Liver (tissue), 9 donors: ENCODE results near the gene ARL5A. TPM values are rescaled to one million over a fixed set of nuclear protein-coding genes. Genes with fewer than 3 reads are reported as not detected.

ENCODE experiments used
- DNase-seq: peaks from one replicate; pipeline ENCODE4 v3.0.0-alpha.2; 2017; ENCODE audit warnings: low spot score
- H3K27ac ChIP-seq, 2 donors: one replicate each; pipeline ENCODE4 v1.7.0; 2013; ENCODE audit warnings: inconsistent platforms in 2 of 2, low read length in 2 of 2, control low read depth in 1 of 2, low read depth in 1 of 2, mild to moderate bottlenecking in 1 of 2
- H3K27me3 ChIP-seq, 4 donors: one replicate each; pipeline versions ENCODE4 v1.6.1 to v1.7.0; 2013; ENCODE audit warnings: low read length in 3 of 4, inconsistent platforms in 1 of 4, mild to moderate bottlenecking in 1 of 4, moderate library complexity in 1 of 4; ENCODE audit not compliant: control insufficient read depth in 4 of 4, insufficient read depth in 4 of 4
- H3K36me3 ChIP-seq, 4 donors: one replicate each; pipeline versions ENCODE4 v1.6.1 to v1.7.0; 2013; ENCODE audit warnings: low read length in 3 of 4, mild to moderate bottlenecking in 3 of 4, low read depth in 1 of 4, moderate library complexity in 1 of 4; ENCODE audit not compliant: control insufficient read depth in 4 of 4, insufficient read depth in 3 of 4
- H3K4me1 ChIP-seq, 4 donors: one replicate each; pipeline versions ENCODE4 v1.6.1 to v1.7.0; 2013; ENCODE audit warnings: low read length in 3 of 4, mild to moderate bottlenecking in 3 of 4, moderate library complexity in 1 of 4; ENCODE audit not compliant: control insufficient read depth in 4 of 4, insufficient read depth in 4 of 4
- H3K4me3 ChIP-seq, 3 donors: one replicate each; pipeline versions ENCODE4 v1.6.1 to v1.7.0; 2013; ENCODE audit warnings: low read length in 3 of 3, control low read depth in 1 of 3, low read depth in 1 of 3, mild to moderate bottlenecking in 1 of 3
- H3K9ac ChIP-seq, 2 donors: one replicate each; pipeline ENCODE4 v1.7.0; 2013; ENCODE audit warnings: low read length in 2 of 2, mild to moderate bottlenecking in 2 of 2, moderate library complexity in 2 of 2, control low read depth in 1 of 2, low read depth in 1 of 2
- H3K9me3 ChIP-seq, 4 donors: one replicate each; pipeline versions ENCODE4 v1.6.1 to v1.7.0; 2013; ENCODE audit warnings: low read length in 3 of 4; ENCODE audit not compliant: control insufficient read depth in 4 of 4
- ATF3 ChIP-seq: IDR thresholded peaks from 2 replicates; pipeline ENCODE4 v1.6.1; 2016; ENCODE audit warnings: antibody characterized with exemption
- EGR1 ChIP-seq, 2 donors: IDR thresholded peaks; 2 replicates each; pipeline ENCODE4 v1.6.1; 2016 to 2018; ENCODE audit warnings: antibody characterized with exemption in 2 of 2, low read depth in 2 of 2
- FOXA1 ChIP-seq: IDR thresholded peaks from 2 replicates; pipeline ENCODE4 v1.6.1; 2016; ENCODE audit warnings: antibody characterized with exemption
- FOXA2 ChIP-seq: IDR thresholded peaks from 2 replicates; pipeline ENCODE4 v1.6.1; 2016; ENCODE audit warnings: antibody characterized with exemption
- GABPA ChIP-seq, 2 donors: IDR thresholded peaks in 1 of 2; conservative IDR thresholded peaks in 1 of 2; 2 replicates each; pipeline ENCODE4 v1.6.1; 2016; ENCODE audit warnings: antibody characterized with exemption in 2 of 2, mild to moderate bottlenecking in 1 of 2, moderate library complexity in 1 of 2
- HNF4A ChIP-seq, 2 donors: conservative IDR thresholded peaks; 2 replicates each; pipeline ENCODE4 v1.6.1; 2016; ENCODE audit warnings: antibody characterized with exemption in 2 of 2, mild to moderate bottlenecking in 2 of 2
- HNF4G ChIP-seq: IDR thresholded peaks from 2 replicates; pipeline ENCODE4 v1.6.1; 2016; ENCODE audit warnings: antibody characterized with exemption
- NR2F2 ChIP-seq: IDR thresholded peaks from 2 replicates; pipeline ENCODE4 v1.6.1; 2016; ENCODE audit warnings: antibody characterized with exemption
- RAD21 ChIP-seq, 2 donors: IDR thresholded peaks; 2 replicates each; pipeline ENCODE4 v1.6.1; 2016; ENCODE audit warnings: antibody characterized with exemption in 2 of 2, mild to moderate bottlenecking in 2 of 2
- TAF1 ChIP-seq: conservative IDR thresholded peaks from 2 replicates; pipeline ENCODE4 v1.6.1; 2016; ENCODE audit warnings: antibody characterized with exemption, mild to moderate bottlenecking
- YY1 ChIP-seq: IDR thresholded peaks from 2 replicates; pipeline ENCODE4 v1.6.1; 2016; ENCODE audit warnings: antibody characterized with exemption, mild to moderate bottlenecking
- ZBTB33 ChIP-seq: IDR thresholded peaks from 2 replicates; pipeline ENCODE4 v1.6.1; 2016; ENCODE audit warnings: antibody characterized with exemption
- WGBS: extraction: QIAGEN DNeasy Blood & Tissue Kit; methylation state at CpG from one replicate; pipeline ENCODE4 v1.1.7; 2013; 5-methylcytosine and 5-hydroxymethylcytosine counted together
- polyA plus RNA-seq, 2 donors: library from polyadenylated mRNA; stranded (reverse) in 1 of 2; unstranded in 1 of 2; fragments of 200-250 nt in 1 of 2; fragments of >200 nt in 1 of 2; fragmentation: Nextera tagmentation in 1 of 2; extraction: Ambion mirVana in 1 of 2; gene quantifications; one replicate each; pipeline versions ENCODE4 v1.2.1 to v1.2.3, GENCODE V29; 2013 to 2015
- total RNA-seq, 2 donors: library from RNA; depleted of rRNA; stranded (reverse); fragments of >200 nt; gene quantifications; one replicate each; pipeline ENCODE4 v1.2.3, GENCODE V29; 2014
- TF ChIP-seq, protein P1 (sequence below): IDR thresholded peaks from 2 replicates; pipeline ENCODE4 v1.6.1; 2016; ENCODE audit warnings: antibody characterized with exemption
- TF ChIP-seq, protein P2 (sequence below): fragments of 150-350 bp; IDR thresholded peaks from 2 replicates; pipeline ENCODE4 v1.5.1; 2017; ENCODE audit warnings: improper control_type of control experiment, low read depth, low read length; ENCODE audit not compliant: missing input control
- TF ChIP-seq, protein P3 (sequence below): IDR thresholded peaks from 2 replicates; pipeline ENCODE4 v1.6.1; 2016; ENCODE audit warnings: antibody characterized with exemption, mild to moderate bottlenecking
- donor health status: healthy.
- donor health status: healthy.
- donor health status: healthy.
- donor health status: healthy.
- donor health status: healthy.

Gene ARL5A
- total and polyA plus RNA-seq, 4 donors: 9.0 to 41.6 (median 18.0) TPM

- Histone ChIP-seq H3K27ac (no peak overlapping the region), H3K27me3 (no peaks in the 10 kb centered on the region), H3K9ac (no peak overlapping the region), H3K9me3 (no peaks in the 10 kb centered on the region), H3K4me3 (no peak overlapping the region), H3K36me3 (peaks cover 0 to 4% (median 3%) of the 10 kb centered on the region in 4 donors), H3K4me1 (no peaks in the 10 kb centered on the region)
- WGBS: 97% methylated on average over 2 of the region's 2 CpGs
- TF ChIP-seq ATF3 (no peak), HNF4A (conservative IDR thresholded peaks at IDR 0.05) (no peak), YY1 (no peak), ZBTB33 (no peak), HNF4G (no peak), RAD21 (IDR thresholded peaks at IDR 0.05) (no peak), FOXA1 (no peak), NR2F2 (no peak), GABPA (IDR thresholded peaks at IDR 0.05 in 1 of 2, conservative IDR thresholded peaks at IDR 0.05 in 1 of 2) (no peak), EGR1 (IDR thresholded peaks at IDR 0.05; ENCODE audit: low read depth in 2 of 2) (no peak)
- TF ChIP-seq, protein P1, sequence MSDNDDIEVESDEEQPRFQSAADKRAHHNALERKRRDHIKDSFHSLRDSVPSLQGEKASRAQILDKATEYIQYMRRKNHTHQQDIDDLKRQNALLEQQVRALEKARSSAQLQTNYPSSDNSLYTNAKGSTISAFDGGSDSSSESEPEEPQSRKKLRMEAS: no peak
- TF ChIP-seq, protein P2, sequence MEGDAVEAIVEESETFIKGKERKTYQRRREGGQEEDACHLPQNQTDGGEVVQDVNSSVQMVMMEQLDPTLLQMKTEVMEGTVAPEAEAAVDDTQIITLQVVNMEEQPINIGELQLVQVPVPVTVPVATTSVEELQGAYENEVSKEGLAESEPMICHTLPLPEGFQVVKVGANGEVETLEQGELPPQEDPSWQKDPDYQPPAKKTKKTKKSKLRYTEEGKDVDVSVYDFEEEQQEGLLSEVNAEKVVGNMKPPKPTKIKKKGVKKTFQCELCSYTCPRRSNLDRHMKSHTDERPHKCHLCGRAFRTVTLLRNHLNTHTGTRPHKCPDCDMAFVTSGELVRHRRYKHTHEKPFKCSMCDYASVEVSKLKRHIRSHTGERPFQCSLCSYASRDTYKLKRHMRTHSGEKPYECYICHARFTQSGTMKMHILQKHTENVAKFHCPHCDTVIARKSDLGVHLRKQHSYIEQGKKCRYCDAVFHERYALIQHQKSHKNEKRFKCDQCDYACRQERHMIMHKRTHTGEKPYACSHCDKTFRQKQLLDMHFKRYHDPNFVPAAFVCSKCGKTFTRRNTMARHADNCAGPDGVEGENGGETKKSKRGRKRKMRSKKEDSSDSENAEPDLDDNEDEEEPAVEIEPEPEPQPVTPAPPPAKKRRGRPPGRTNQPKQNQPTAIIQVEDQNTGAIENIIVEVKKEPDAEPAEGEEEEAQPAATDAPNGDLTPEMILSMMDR: no peak
- DNase-seq: no peak
Measured at GRCh38 chr2:151796774-151797173, 31.4 kb downstream of the ARL5A start.

GRCh38 chr2:151795646-151796240, 32.5 kb downstream of the ARL5A start:
- Histone ChIP-seq H3K9me3 (no peaks in the 10 kb centered on the region), H3K4me1 (no peaks in the 10 kb centered on the region), H3K27me3 (no peaks in the 10 kb centered on the region), H3K27ac (no peak overlapping the region), H3K36me3 (peaks cover 0 to 4% (median 3%) of the 10 kb centered on the region in 4 donors), H3K4me3 (no peak overlapping the region), H3K9ac (no peak overlapping the region)
- no peak for DNase-seq
- WGBS: 69% methylated on average over 4 of the region's 4 CpGs
- TF ChIP-seq GABPA (IDR thresholded peaks at IDR 0.05 in 1 of 2, conservative IDR thresholded peaks at IDR 0.05 in 1 of 2) (no peak), ZBTB33 (no peak), FOXA1 (no peak), FOXA2 (no peak), NR2F2 (no peak), HNF4A (conservative IDR thresholded peaks at IDR 0.05) (no peak), YY1 (no peak), TAF1 (no peak), EGR1 (IDR thresholded peaks at IDR 0.05; ENCODE audit: low read depth in 2 of 2) (no peak), RAD21 (IDR thresholded peaks at IDR 0.05) (no peak), ATF3 (no peak)
- TF ChIP-seq, protein P3, sequence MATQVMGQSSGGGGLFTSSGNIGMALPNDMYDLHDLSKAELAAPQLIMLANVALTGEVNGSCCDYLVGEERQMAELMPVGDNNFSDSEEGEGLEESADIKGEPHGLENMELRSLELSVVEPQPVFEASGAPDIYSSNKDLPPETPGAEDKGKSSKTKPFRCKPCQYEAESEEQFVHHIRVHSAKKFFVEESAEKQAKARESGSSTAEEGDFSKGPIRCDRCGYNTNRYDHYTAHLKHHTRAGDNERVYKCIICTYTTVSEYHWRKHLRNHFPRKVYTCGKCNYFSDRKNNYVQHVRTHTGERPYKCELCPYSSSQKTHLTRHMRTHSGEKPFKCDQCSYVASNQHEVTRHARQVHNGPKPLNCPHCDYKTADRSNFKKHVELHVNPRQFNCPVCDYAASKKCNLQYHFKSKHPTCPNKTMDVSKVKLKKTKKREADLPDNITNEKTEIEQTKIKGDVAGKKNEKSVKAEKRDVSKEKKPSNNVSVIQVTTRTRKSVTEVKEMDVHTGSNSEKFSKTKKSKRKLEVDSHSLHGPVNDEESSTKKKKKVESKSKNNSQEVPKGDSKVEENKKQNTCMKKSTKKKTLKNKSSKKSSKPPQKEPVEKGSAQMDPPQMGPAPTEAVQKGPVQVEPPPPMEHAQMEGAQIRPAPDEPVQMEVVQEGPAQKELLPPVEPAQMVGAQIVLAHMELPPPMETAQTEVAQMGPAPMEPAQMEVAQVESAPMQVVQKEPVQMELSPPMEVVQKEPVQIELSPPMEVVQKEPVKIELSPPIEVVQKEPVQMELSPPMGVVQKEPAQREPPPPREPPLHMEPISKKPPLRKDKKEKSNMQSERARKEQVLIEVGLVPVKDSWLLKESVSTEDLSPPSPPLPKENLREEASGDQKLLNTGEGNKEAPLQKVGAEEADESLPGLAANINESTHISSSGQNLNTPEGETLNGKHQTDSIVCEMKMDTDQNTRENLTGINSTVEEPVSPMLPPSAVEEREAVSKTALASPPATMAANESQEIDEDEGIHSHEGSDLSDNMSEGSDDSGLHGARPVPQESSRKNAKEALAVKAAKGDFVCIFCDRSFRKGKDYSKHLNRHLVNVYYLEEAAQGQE: no peak
- TF ChIP-seq, protein P2: no peak
